GM21717 (cell line): ENCODE results near the gene SLC7A6OS.
"Not testable (repeated sequence)": the region's sequence is repeated elsewhere in the genome, so short reads cannot be mapped to it uniquely, and the experiment has no call there.

ENCODE experiments used
- ATAC-seq: cut with Tn5 transposase; IDR thresholded peaks from one replicate; pipeline ENCODE4 v1.9.1; 2021; ENCODE audit warnings: mild to moderate bottlenecking, moderate library complexity; ENCODE audit not compliant: unreplicated experiment

SLC7A6OS gene

GRCh38 chr16:68299571-68300453 is 10.9 kb downstream of the SLC7A6OS start:
- no peak for ATAC-seq

DNA sequence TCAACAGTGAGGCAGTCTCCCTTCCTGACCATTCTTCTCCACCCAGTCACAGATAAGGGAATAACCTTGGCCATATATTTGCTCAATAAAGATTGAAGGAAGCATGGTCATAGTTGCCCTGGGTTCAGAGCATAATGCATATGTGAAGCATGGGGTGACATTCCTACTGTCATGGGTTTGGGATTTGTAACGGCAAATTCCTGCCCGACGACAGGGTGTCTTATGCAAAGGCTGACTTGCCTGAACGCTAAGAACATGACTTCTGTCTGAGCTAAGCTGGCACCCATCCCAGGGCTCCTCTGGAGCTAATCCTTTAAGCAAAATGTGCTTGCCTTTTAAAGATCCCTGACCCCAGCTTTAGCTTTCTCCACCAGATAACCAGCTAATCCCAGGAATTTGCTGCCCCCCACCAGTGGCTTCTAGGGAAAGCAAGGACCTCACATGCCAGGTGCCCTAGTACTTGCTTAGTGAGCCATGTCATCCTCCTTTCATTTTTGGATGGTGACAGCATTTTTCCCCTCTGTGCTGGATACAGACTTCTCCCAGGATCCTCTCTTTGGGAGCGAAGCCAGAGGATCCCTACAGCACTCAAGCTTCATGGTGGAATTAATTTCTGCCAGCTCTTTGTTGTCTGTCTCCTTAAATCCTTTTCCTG is 11.7 kb downstream of the SLC7A6OS start:
- ATAC-seq = no peak

GRCh38 chr16:68298312-68298711 is 12.4 kb downstream of the SLC7A6OS start:
- ATAC-seq = no peak

DNA sequence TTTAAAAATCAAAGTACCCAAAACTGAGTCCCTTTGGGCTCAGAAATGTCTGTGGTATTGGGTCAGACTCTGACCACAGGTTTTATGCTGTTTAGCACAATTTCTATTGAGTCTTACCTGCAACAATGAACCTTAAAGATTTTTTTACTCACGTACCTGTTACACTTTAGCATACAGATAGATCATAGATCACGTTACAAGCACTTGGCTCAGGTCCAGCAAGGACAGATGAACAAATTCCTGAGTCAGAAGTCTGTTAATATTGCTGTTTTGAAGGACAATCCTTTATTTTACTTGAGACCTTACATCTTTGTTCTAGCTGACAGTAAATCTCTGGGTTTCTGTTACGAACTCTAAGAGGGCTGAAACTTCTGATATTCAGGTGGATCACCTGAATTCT is 12.8 kb downstream of the SLC7A6OS start:
- ATAC-seq = no peak

- ATAC-seq = no peak
Measured at GRCh38 chr16:68296693-68297092, 14.1 kb downstream of the SLC7A6OS start.

GRCh38 chr16:68296291-68296690 is 14.5 kb downstream of the SLC7A6OS start:
- ATAC-seq = no peak

- ATAC-seq = no peak
Measured at GRCh38 chr16:68292425-68292824, 18.3 kb downstream of the SLC7A6OS start.

- ATAC-seq = no peak
Measured at GRCh38 chr16:68291227-68291626, 19.5 kb downstream of the SLC7A6OS start.

DNA sequence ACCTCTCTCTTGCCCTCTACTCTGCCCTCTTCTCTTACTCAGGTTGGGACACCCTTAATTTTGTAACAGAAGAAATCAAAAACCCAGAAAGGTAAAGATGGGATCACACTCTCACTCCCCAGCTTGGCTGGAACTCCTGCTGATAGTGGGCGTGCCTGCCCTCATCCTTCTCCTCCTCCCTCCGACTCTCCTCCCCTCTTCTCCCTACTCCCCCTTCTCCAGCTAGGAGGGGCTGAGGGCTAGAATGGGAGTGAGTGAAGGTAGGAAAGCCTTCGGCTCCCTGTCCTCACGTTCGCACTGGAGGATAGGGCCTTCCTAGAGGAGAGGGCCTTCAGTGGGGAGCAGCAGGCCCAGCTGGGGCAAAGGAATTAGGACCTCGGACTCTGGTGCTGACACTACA is 20.3 kb downstream of the SLC7A6OS start:
- ATAC-seq = no peak

GRCh38 chr16:68289621-68290329 is 21.0 kb downstream of the SLC7A6OS start:
- ATAC-seq = peak; percentile 71

GRCh38 chr16:68289202-68289601 is 21.5 kb downstream of the SLC7A6OS start:
- ATAC-seq = no peak

GRCh38 chr16:68288796-68289195 is 21.9 kb downstream of the SLC7A6OS start:
- ATAC-seq = not testable (repeated sequence)

- ATAC-seq = no peak
Measured at GRCh38 chr16:68288252-68288650, 22.5 kb downstream of the SLC7A6OS start.

DNA sequence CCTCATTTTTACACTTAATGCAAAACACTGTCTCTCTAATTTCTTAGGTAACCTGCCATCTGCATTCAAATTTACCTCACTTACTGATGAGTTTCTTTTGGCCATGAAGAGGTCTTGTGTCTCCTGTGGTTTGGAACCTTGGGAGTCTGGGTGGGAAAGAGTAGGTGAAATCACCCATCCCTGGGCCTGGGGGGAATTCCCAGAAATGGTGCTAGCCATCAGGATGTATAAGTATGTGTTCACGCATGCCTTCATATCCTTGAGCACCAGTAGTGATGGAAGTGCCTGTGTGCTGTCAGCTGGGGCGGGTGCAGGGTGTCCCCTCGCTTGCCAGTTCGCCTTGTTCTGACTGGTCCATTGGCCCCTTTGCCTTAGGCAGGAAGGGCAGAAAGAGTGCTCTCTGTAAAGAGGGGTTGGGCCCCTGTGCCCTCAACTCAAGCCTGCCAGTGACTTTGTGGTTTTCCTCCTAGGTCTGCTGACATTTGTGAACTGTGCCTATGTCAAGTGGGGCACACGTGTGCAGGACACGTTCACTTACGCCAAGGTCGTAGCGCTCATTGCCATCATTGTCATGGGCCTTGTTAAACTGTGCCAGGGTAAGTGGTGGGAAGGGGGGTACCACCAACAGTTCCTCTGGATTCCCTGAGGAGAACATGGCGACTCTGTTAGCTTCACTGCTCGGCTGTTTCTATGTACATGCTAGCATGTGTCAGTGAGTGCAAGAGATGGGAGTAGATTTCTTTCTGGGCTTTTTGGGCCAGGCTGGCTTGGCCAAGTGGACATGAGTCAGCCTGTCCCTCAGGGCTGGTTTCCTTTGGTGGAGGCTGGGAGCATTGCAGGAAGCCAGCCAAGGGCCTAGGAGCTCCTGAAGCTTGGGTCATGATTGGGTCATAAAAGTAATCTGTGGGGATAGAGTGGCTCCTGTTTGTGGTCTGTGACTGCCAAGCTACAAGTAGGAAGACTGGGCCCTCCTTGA is 23.2 kb downstream of the SLC7A6OS start:
- ATAC-seq = no peak

DNA sequence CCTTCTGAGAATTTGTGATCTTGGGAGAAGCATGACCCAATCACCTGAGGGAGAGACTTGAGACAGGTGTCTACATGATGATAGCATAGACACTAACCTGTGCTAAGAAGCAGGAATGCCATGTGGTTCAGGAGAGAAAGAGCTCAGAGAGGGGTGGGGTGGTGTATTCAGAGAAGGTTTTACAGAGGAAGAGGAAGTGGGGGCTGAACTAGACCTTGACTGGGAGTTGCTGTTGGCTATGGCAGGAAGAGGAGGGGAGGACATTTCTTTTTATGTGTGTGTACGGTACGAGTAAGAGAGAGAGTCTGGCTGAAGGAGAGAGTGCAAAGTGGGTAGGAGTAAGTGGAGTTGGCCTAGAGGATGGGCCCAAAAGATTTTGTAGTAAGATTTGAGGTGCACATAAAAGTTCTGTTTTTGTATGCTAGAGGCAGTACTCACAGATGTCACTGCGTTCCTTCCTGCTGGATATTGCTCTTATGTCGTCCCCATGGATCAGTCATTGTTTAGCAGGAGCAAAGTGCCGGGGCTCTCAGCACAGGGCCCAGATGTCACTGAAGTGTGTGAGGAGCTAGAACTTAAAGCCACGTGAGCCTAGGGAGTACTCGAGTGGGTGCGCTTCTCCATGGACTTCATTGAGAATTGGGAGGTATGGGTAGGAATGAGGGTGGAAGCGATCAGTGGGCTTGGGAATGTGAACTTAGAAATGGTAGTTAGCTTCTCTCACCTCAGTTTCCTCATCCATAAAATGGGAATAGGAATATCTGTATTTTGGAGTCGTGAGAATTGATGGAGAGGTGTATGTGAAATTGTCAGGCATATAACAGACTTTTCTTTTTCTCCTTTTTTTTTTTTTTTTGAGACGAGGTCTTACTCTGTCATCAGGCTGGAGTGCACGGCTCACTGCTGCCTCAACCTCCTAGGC is 24.3 kb downstream of the SLC7A6OS start:
- no peak for ATAC-seq

GRCh38 chr16:68285683-68286082 is 25.1 kb downstream of the SLC7A6OS start:
- no peak for ATAC-seq

DNA sequence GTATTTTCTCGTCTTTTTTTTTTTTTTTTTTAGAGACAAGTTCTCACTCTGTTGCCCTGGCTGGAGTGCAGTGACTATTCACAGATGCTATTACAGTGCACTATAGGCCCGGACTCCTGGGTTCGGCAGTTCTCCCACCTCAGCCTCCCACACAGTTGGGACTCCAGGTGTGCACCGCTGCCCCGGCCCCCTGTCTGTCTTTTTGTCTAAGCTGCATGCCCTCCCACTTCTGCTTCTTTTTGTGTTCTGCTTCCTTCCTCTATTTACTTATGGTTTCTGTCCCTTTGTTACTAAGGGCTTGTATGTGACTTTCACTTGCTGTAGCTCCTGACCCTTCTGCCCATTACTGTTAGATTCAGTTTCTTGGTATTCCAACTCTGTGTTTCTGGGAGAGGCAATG is 25.9 kb downstream of the SLC7A6OS start:
- peak; percentile 57 for ATAC-seq

- no peak for ATAC-seq
Measured at GRCh38 chr16:68283801-68284598, 26.7 kb downstream of the SLC7A6OS start.

DNA sequence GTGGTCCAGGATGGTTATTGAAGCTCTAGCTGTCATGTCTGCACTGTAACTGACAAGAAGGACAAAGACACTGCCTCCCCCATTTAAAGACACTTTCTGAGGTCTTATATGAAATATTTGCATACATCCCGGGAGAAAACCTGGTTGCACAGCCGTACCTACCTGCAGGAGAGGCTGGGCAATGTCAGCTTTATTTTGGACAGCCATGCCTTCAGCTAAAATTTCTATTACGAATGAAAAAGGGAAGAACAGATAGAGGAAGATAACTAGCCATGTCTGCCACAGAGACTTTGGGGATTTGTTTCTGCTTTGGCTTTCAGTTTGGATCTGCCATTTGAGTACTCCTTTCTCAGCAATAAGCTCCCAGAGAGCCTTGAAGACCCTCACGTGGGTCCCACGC is 27.4 kb downstream of the SLC7A6OS start:
- no peak for ATAC-seq
